Measurements from ENCODE around the gene OSGIN1.
A peak's percentile ranks its signal among the peaks of the same experiment; 100 is the strongest.

OSGIN1 gene

GRCh38 chr16:83958137-83958845 lies 5.3 kb downstream of the OSGIN1 start:
- no peak for DNase-seq (ENCODE audit: low spot score)

- no peak for DNase-seq (ENCODE audit: low spot score)
Measured at GRCh38 chr16:83958846-83959565, 6.0 kb downstream of the OSGIN1 start.

- no peak for DNase-seq (ENCODE audit: low spot score)
Measured at GRCh38 chr16:83959656-83960434, 6.8 kb downstream of the OSGIN1 start.

GRCh38 chr16:83960521-83961249 lies 7.6 kb downstream of the OSGIN1 start:
- DNase-seq (ENCODE audit: low spot score) = no peak

GRCh38 chr16:83961591-83961990 lies 8.6 kb downstream of the OSGIN1 start:
- no peak for DNase-seq (ENCODE audit: low spot score)

GRCh38 chr16:83963277-83964119 lies 10.5 kb downstream of the OSGIN1 start:
- DNase-seq (ENCODE audit: low spot score) = no peak

- DNase-seq (ENCODE audit: low spot score) = no peak
Measured at GRCh38 chr16:83964684-83965443, 11.8 kb downstream of the OSGIN1 start.

- no peak for DNase-seq (ENCODE audit: low spot score)
Measured at GRCh38 chr16:83965444-83966152, 12.6 kb downstream of the OSGIN1 start.

GRCh38 chr16:83966153-83966696 lies 13.2 kb downstream of the OSGIN1 start:
- no peak for DNase-seq (ENCODE audit: low spot score)

GRCh38 chr16:83967091-83967490 lies 14.1 kb downstream of the OSGIN1 start:
- no peak for DNase-seq (ENCODE audit: low spot score)

- DNase-seq (ENCODE audit: low spot score) = peak; percentile 46
Measured at GRCh38 chr16:83967838-83968305, 14.8 kb downstream of the OSGIN1 start, which contains the start of gene NECAB2. NECAB2 (plus strand) TSS chr16:83968244; CDS start chr16:83968649, 405 bp downstream.

- no peak for DNase-seq (ENCODE audit: low spot score)
Measured at GRCh38 chr16:83968306-83968851, 15.3 kb downstream of the OSGIN1 start.

- no peak for DNase-seq (ENCODE audit: low spot score)
Measured at GRCh38 chr16:83968891-83969649, 16.0 kb downstream of the OSGIN1 start.

GRCh38 chr16:83969771-83970429 lies 16.9 kb downstream of the OSGIN1 start:
- DNase-seq (ENCODE audit: low spot score) = no peak

- no peak for DNase-seq (ENCODE audit: low spot score)
Measured at GRCh38 chr16:83970430-83970815, 17.4 kb downstream of the OSGIN1 start.

- DNase-seq (ENCODE audit: low spot score) = no peak
Measured at GRCh38 chr16:83971165-83972130, 18.4 kb downstream of the OSGIN1 start.

All from Ammon's horn (tissue), 1 donor.